GM13976 (cell line): ENCODE results near the gene VDAC2.
"Not testable (repeated sequence)": the region's sequence is repeated elsewhere in the genome, so short reads cannot be mapped to it uniquely, and the experiment has no call there.

Experiments
- DNase-seq: peaks from one replicate; pipeline ENCODE4 v3.0.0; 2012; ENCODE audit warnings: low spot score
- in situ Hi-C: fragments of 300-500 bp; cut with MboI; formaldehyde crosslinking; loops from one replicate; pipeline ENCODE4 v1.12.0; 2022; ENCODE audit warnings: low sequenced_read_pairs, mixed read lengths, inconsistent platforms; ENCODE audit not compliant: unreplicated experiment
- TF ChIP-seq, protein P1 (sequence below): IDR thresholded peaks from 2 replicates; pipeline ENCODE4 v1.5.1; 2012; ENCODE audit warnings: borderline replicate concordance, mild to moderate bottlenecking; ENCODE audit not compliant: insufficient read depth; ENCODE audit errors: extremely low read depth, missing control alignments, control extremely low read depth

Gene VDAC2

GRCh38 chr10:75212343-75212742 lies 1.7 kb downstream of the VDAC2 start:
- in situ Hi-C loops: no loop called here
- DNase-seq: no peak
- TF ChIP-seq, protein P1, sequence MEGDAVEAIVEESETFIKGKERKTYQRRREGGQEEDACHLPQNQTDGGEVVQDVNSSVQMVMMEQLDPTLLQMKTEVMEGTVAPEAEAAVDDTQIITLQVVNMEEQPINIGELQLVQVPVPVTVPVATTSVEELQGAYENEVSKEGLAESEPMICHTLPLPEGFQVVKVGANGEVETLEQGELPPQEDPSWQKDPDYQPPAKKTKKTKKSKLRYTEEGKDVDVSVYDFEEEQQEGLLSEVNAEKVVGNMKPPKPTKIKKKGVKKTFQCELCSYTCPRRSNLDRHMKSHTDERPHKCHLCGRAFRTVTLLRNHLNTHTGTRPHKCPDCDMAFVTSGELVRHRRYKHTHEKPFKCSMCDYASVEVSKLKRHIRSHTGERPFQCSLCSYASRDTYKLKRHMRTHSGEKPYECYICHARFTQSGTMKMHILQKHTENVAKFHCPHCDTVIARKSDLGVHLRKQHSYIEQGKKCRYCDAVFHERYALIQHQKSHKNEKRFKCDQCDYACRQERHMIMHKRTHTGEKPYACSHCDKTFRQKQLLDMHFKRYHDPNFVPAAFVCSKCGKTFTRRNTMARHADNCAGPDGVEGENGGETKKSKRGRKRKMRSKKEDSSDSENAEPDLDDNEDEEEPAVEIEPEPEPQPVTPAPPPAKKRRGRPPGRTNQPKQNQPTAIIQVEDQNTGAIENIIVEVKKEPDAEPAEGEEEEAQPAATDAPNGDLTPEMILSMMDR: no peak

- no peak for DNase-seq
- TF ChIP-seq, protein P1: no peak
- in situ Hi-C loops: no loop called here
Observed at GRCh38 chr10:75220274-75220673, 9.7 kb downstream of the VDAC2 start.

DNA sequence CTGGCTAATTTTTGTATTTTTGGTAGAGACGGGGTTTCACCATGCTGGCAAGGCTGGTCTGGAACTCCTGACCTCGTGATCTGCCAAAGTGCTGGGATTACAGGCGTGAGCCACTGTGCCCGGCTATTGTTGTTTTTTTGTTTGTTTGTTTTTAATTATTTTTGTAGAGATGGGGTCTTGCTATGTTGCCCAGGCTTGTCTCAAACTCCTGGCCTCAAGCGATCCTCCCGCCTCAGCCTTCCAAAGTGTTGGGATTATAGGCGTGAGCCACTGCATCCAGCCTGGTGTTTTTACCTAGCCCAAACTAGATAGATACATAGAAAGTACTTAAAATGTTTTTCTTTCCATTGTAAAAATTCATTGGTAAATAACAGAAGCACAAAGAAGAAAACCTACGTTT lies 10.9 kb downstream of the VDAC2 start:
- DNase-seq, in situ Hi-C loops: not testable (repeated sequence)

GRCh38 chr10:75223507-75223906 lies 12.9 kb downstream of the VDAC2 start:
- DNase-seq: no peak
- in situ Hi-C loops: no loop called here
- TF ChIP-seq, protein P1: no peak

GRCh38 chr10:75226095-75226494 lies 15.5 kb downstream of the VDAC2 start:
- DNase-seq: no peak
- TF ChIP-seq, protein P1: no peak
- in situ Hi-C loops: loop anchor here (25.0 kb wide), 2 partner anchors 464 to 964 kb away; no protein-coding TSS in a partner anchor

DNA sequence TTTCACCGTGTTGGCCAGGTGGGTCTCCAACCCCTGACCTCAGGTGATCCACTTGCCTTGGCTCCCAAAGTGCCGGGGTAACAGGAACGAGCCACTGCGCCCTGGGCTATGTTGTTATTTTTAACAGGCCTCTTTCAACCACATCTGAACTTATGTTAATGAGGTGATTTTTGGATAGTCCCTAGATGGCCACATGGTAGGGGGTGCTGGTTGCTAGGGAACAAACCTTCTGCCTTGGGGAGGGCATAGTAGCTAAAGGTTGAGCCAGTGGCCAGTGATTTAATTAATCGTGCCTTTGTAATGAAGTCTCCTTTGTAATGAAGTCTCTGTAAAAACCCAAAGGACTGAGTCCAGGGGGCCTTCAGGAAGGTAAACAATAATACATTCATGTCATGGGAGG lies 16.1 kb downstream of the VDAC2 start:
- in situ Hi-C loops: loop anchor here (25.0 kb wide), 2 partner anchors 464 to 964 kb away; no protein-coding TSS in a partner anchor
- DNase-seq: peak; percentile 26
- TF ChIP-seq, protein P1: no peak

DNA sequence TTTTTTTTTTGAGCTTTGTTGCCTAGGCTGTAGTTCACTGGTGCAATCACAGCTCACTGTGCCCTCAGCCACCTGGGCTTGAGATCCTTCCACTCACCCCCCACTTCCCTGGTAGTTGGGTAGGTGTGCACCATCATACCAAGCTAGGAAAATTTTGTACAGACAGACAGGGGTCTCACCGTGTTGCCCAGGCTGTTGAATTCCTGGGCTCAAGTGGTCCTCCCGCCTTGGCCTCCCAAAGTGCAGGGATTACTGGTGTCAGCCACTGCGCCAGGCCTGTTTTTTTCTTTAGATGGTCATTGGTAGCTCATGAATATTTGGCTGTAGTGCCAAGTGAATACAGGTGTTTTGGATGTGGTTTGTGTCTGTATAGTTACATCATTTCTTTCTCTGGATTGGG lies 17.7 kb downstream of the VDAC2 start:
- no peak for DNase-seq
- in situ Hi-C loops: loop anchor here (25.0 kb wide), 2 partner anchors 466 to 966 kb away; no protein-coding TSS in a partner anchor
- TF ChIP-seq, protein P1: no peak
